Left ventricle myocardium inferior (tissue), 1 donor: ENCODE data around the gene MAN1C1. TPM values are rescaled to one million over a fixed set of nuclear protein-coding genes. Genes with fewer than 3 reads are reported as not detected.

ENCODE experiments used
- DNase-seq: peaks from one replicate; pipeline ENCODE4 v3.0.0-alpha.2; 2020
- H3K27ac ChIP-seq: fragments of 200-600 bp; replicated peaks from 2 replicates; pipeline ENCODE4 v1.8.0; 2021
- H3K27me3 ChIP-seq: fragments of 200-600 bp; 2 replicates; pipeline ENCODE4 v1.8.0; 2021; ENCODE audit warnings: low read depth
- H3K36me3 ChIP-seq: fragments of 200-600 bp; 2 replicates; pipeline ENCODE4 v1.8.0; 2021
- H3K4me1 ChIP-seq: fragments of 200-600 bp; 2 replicates; pipeline ENCODE4 v1.8.0; 2021
- H3K4me3 ChIP-seq: fragments of 200-600 bp; 2 replicates; pipeline ENCODE4 v1.8.0; 2021; ENCODE audit warnings: mild to moderate bottlenecking, moderate library complexity
- H3K9me3 ChIP-seq: fragments of 200-600 bp; replicated peaks from 2 replicates; pipeline ENCODE4 v1.8.0; 2021
- CTCF ChIP-seq: fragments of 200-600 bp; IDR thresholded peaks from 2 replicates; pipeline ENCODE4 v1.8.0; 2021; ENCODE audit warnings: antibody characterized with exemption, mild to moderate bottlenecking, borderline replicate concordance
- intact Hi-C: fragments of 100-400 bp; cut with micrococcal nuclease; formaldehyde crosslinking; loops from one replicate; pipeline ENCODE4 v1.11.0; 2022
- total RNA-seq: library from RNA; stranded (reverse); fragmentation: NEBNext Ultra II Directional; extraction: Animal tissue kit (Norgen Biotek cat#: 25700); gene quantifications from one replicate; pipeline ENCODE4 v1.2.1, GENCODE V29; 2021
- donor health status: DM: no; HTN: yes; CAD: no; lungs with severe emphysema.

The MAN1C1 gene
- total RNA-seq, 1 donor from 2014 or later: 18.0 TPM

GRCh38 chr1:25774921-25775771, 158.6 kb downstream of the MAN1C1 start:
- Histone ChIP-seq H3K4me1 (peaks cover 48% of the 10 kb centered on the region), H3K36me3 (peaks cover 28% of the 10 kb centered on the region), H3K9me3 (no peaks in the 10 kb centered on the region), H3K27ac (no peak overlapping the region), H3K27me3 (no peaks in the 10 kb centered on the region), H3K4me3 (no peak overlapping the region)
- DNase-seq: no peak
- no peak for TF ChIP-seq CTCF
- intact Hi-C loops: no loop called here

- H3K4me3 ChIP-seq: no peak overlapping the region
- intact Hi-C loops: no loop called here
- no peak for DNase-seq
- H3K36me3 ChIP-seq: peaks cover 17% of the 10 kb centered on the region
- H3K27ac ChIP-seq: no peak overlapping the region
- no peaks in the 10 kb centered on the region for H3K9me3 ChIP-seq
- no peak for TF ChIP-seq CTCF
- peaks cover 31% of the 10 kb centered on the region for H3K4me1 ChIP-seq
- H3K27me3 ChIP-seq: no peaks in the 10 kb centered on the region
These were observed 162.8 kb downstream of the MAN1C1 start for GRCh38 chr1:25779388-25779787.

- DNase-seq: no peak
- Histone ChIP-seq H3K4me1 (peaks cover 31% of the 10 kb centered on the region), H3K4me3 (no peak overlapping the region), H3K27me3 (no peaks in the 10 kb centered on the region), H3K27ac (no peak overlapping the region), H3K36me3 (peaks cover 17% of the 10 kb centered on the region), H3K9me3 (no peaks in the 10 kb centered on the region)
- no peak for TF ChIP-seq CTCF
- intact Hi-C loops: no loop called here
These were observed 163.3 kb downstream of the MAN1C1 start for GRCh38 chr1:25779894-25780293.

- TF ChIP-seq CTCF: no peak
- intact Hi-C loops: no loop called here
- Histone ChIP-seq H3K4me3 (no peak overlapping the region), H3K36me3 (peaks cover 17% of the 10 kb centered on the region), H3K9me3 (no peaks in the 10 kb centered on the region), H3K27me3 (no peaks in the 10 kb centered on the region), H3K27ac (no peak overlapping the region), H3K4me1 (peaks cover 31% of the 10 kb centered on the region)
- DNase-seq: no peak
These were observed 163.9 kb downstream of the MAN1C1 start for GRCh38 chr1:25780318-25781129.

GRCh38 chr1:25781130-25781433, 164.5 kb downstream of the MAN1C1 start:
- Histone ChIP-seq H3K4me1 (peaks cover 34% of the 10 kb centered on the region), H3K27ac (no peak overlapping the region), H3K36me3 (peaks cover 17% of the 10 kb centered on the region), H3K4me3 (no peak overlapping the region), H3K27me3 (no peaks in the 10 kb centered on the region), H3K9me3 (no peaks in the 10 kb centered on the region)
- intact Hi-C loops: no loop called here
- TF ChIP-seq CTCF: no peak
- DNase-seq: no peak
